Measurements from ENCODE around the gene ZNF775. TPM values are rescaled to one million over a fixed set of nuclear protein-coding genes. Genes with fewer than 3 reads are reported as not detected.

ZNF775 gene
- total and polyA plus RNA-seq, 2 of the 13 experiments (the other 11 are each of a cell fraction or from before 2014, with no cell fraction given) = 3.1 to 3.2 TPM

DNA sequence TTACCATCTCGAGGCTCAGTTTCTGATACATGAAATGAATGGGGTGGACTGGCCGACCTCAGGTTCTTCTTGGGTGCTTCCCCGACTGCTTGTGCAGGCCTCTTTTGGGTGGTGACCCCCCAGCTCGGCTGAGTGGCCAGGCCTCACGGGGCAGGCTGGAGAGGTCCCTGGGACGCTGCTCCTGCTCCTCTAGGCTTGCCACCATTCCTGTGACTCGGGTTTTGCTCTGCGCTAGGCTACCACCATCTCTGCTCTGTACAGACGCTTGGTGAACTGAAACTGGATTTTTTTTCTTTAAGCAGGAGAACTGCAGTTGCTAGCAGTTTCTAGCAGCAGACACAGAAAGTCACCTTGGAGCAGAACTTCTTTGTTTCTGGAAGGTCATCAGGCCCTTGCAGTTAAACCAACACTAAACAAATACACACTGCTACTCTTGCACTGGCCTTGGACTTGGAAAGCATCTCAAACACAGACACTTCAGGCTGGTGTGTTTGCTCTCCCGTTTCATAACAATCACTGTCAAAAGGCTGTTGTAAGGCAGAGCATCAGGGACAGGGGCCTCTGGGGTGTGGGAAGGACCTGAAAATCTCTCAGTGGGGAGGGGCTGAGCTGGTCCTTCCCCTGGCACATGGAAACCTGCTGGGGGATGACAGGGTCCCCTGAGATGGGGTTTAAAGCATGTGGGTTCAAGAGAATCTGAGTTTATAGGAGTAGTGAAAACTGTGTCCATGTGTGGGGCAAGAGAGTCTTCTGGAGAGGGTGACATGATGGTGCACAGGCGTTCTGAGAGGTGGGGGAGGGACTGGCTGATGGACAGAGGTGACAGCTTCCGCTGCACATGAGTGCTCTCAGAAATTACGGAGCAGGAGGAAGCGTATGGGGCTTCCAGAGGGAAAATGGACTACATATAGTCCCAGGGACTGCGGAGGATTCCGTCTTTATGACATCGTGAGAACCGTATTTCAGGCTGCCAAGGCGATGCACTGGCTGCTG is 36.3 kb downstream of the ZNF775 start:
- H3K79me2 ChIP-seq (ENCODE audit: insufficient read depth, low read length) = no peaks in the 10 kb centered on the region
- WGBS (ENCODE audit: low lambda C conversion rate) = 19% methylated on average over 7 of the region's 19 CpGs
- H3K9ac ChIP-seq (ENCODE audit: insufficient read depth, low read depth, low read length) = no peak overlapping the region
- no peak overlapping the region for H2AFZ ChIP-seq (ENCODE audit: low read length)
- in situ Hi-C loops (cut with HindIII; ENCODE audit: extremely low pct_ligation_motif_present, low pct_unique_long_range_greater_than_20kb) (no loop called here), intact Hi-C loops (cut with micrococcal nuclease; ENCODE audit: unreplicated experiment) (no loop called here)
- no peak overlapping the region for H3K27ac ChIP-seq (ENCODE audit: extremely low read length, insufficient read depth, low read length)
- ChIA-PET CTCF (ENCODE audit: low intra/inter-chr PET ratio, low total read pairs) (no interaction called here), POLR2A (interaction anchor here (0.6 to 2.1 kb wide), 6 partner anchors 9 to 46 kb away, joined by 3 to 47 read pairs (median 5); a partner anchor contains a TSS)
- ATAC-seq (peak; percentile 82), DNase-seq (ENCODE audit: low spot score) (peak; percentile 89), FAIRE-seq (peak; percentile 99)
- no peaks in the 10 kb centered on the region for H3K9me3 ChIP-seq (ENCODE audit: low read length)
- H3K27me3 ChIP-seq (ENCODE audit: control insufficient read depth in 1 of 2, insufficient read depth in 2 of 2, low read length in 2 of 2) = no peaks in the 10 kb centered on the region
- 0 out of 2 replicates have a peak, but pooled peaks cover 2% of the 10 kb centered on the region for H4K20me1 ChIP-seq (ENCODE audit: insufficient read depth, low read length)
- H3K4me3 ChIP-seq (replicated peaks in 1 of 3; ENCODE audit: insufficient read depth in 1 of 3, low read depth in 2 of 3, low read length in 3 of 3) = peak overlapping the region in 1 of 3 experiments; percentile 1; a peak in 1 of 6 replicates
- peak overlapping the region; percentile 49 for H3K4me2 ChIP-seq (ENCODE audit: low read depth, low read length)
- no TSS peak for BruUV-seq (replicated peaks)
- peaks cover 42% of the 10 kb centered on the region for H3K4me1 ChIP-seq (ENCODE audit: insufficient read depth, low read length)
- no peaks in the 10 kb centered on the region for H3K36me3 ChIP-seq (replicated peaks in 1 of 2; ENCODE audit: control insufficient read depth in 1 of 2, insufficient read depth in 2 of 2, low read length in 2 of 2)
- TF ChIP-seq FIP1L1 (IDR thresholded peaks at IDR 0.05; ENCODE audit: borderline replicate concordance, insufficient read depth, low read depth, low read length) = no peak
- no peak for TF ChIP-seq TCF7L2 (IDR thresholded peaks at IDR 0.05; ENCODE audit: low read depth, low read length)
- TF ChIP-seq ADNP (CRISPR knock-in tag; IDR thresholded peaks at IDR 0.05) = no peak
- no peak for TF ChIP-seq HNRNPL (IDR thresholded peaks at IDR 0.05; ENCODE audit: low read depth, low read length)
- TF ChIP-seq, protein P1, sequence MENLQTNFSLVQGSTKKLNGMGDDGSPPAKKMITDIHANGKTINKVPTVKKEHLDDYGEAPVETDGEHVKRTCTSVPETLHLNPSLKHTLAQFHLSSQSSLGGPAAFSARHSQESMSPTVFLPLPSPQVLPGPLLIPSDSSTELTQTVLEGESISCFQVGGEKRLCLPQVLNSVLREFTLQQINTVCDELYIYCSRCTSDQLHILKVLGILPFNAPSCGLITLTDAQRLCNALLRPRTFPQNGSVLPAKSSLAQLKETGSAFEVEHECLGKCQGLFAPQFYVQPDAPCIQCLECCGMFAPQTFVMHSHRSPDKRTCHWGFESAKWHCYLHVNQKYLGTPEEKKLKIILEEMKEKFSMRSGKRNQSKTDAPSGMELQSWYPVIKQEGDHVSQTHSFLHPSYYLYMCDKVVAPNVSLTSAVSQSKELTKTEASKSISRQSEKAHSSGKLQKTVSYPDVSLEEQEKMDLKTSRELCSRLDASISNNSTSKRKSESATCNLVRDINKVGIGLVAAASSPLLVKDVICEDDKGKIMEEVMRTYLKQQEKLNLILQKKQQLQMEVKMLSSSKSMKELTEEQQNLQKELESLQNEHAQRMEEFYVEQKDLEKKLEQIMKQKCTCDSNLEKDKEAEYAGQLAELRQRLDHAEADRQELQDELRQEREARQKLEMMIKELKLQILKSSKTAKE (CRISPR knock-in tag; IDR thresholded peaks at IDR 0.05; ENCODE audit: borderline replicate concordance) = peak; percentile 98
- TF ChIP-seq, protein P2, sequence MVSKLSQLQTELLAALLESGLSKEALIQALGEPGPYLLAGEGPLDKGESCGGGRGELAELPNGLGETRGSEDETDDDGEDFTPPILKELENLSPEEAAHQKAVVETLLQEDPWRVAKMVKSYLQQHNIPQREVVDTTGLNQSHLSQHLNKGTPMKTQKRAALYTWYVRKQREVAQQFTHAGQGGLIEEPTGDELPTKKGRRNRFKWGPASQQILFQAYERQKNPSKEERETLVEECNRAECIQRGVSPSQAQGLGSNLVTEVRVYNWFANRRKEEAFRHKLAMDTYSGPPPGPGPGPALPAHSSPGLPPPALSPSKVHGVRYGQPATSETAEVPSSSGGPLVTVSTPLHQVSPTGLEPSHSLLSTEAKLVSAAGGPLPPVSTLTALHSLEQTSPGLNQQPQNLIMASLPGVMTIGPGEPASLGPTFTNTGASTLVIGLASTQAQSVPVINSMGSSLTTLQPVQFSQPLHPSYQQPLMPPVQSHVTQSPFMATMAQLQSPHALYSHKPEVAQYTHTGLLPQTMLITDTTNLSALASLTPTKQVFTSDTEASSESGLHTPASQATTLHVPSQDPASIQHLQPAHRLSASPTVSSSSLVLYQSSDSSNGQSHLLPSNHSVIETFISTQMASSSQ (IDR thresholded peaks at IDR 0.05; ENCODE audit: low read depth) = no peak; the same call in 1 of the 2 replicates
- TF ChIP-seq, protein P2 (CRISPR knock-in tag; IDR thresholded peaks at IDR 0.05; ENCODE audit: borderline replicate concordance) = peak; percentile 82; the same call in 1 of the 2 replicates
- TF ChIP-seq, protein P3, sequence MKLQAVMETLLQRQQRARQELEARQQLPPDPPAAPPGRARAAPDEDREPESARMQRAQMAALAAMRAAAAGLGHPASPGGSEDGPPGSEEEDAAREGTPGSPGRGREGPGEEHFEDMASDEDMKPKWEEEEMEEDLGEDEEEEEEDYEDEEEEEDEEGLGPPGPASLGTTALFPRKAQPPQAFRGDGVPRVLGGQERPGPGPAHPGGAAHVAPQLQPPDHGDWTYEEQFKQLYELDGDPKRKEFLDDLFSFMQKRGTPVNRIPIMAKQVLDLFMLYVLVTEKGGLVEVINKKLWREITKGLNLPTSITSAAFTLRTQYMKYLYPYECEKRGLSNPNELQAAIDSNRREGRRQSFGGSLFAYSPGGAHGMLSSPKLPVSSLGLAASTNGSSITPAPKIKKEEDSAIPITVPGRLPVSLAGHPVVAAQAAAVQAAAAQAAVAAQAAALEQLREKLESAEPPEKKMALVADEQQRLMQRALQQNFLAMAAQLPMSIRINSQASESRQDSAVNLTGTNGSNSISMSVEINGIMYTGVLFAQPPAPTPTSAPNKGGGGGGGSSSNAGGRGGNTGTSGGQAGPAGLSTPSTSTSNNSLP (IDR thresholded peaks at IDR 0.05; ENCODE audit: low read depth, low read length) = no peak
- no peak for TF ChIP-seq SAFB2 (CRISPR knock-in tag; IDR thresholded peaks at IDR 0.05; ENCODE audit: borderline replicate concordance, low read depth)
- TF ChIP-seq AGO1 (IDR thresholded peaks at IDR 0.05; ENCODE audit: low read depth, low read length, poor library complexity, severe bottlenecking) = no peak
- TF ChIP-seq, protein P4, sequence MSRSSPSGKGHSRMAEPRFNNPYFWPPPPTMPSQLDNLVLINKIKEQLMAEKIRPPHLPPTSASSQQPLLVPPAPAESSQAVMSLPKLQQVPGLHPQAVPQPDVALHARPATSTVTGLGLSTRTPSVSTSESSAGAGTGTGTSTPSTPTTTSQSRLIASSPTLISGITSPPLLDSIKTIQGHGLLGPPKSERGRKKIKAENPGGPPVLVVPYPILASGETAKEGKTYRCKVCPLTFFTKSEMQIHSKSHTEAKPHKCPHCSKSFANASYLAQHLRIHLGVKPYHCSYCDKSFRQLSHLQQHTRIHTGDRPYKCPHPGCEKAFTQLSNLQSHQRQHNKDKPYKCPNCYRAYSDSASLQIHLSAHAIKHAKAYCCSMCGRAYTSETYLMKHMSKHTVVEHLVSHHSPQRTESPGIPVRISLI (CRISPR knock-in tag; IDR thresholded peaks at IDR 0.05; ENCODE audit: borderline replicate concordance) = peak; percentile 40; the same call in 1 of the 2 replicates
- TF ChIP-seq ZNF660 (CRISPR knock-in tag; IDR thresholded peaks at IDR 0.05; ENCODE audit: borderline replicate concordance, low read depth) = no peak
